ENCODE data around the gene SIGLEC6.

DNA sequence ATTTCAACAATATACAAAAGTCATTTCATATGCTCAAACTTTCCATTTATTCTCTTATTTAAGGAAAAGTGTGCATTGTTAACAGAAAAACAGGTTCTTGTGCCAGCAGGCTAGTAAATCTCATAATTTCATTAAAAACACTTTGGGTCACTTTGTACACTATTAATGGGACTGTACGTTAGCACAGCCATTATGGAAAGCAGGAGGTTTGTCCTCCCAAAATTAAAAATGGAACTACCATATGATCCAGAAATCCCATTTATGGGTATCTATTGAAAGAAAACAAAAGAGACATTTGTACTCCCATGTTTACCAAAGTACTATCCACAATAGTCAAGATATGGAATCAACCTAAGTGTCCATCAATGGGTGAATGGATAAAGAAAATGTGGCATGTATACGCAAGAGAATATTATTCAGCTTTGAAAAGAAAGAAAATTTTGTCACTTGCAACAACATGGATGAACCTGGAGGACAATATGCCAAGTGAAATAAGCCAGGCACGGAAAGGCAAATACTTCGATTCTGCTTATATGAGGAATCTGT is 8.4 kb upstream of the SIGLEC6 start:
- TF ChIP-seq GTF2I (CRISPR knock-in tag; conservative IDR thresholded peaks at IDR 0.05) (no peak), FOXJ3 (CRISPR knock-in tag; IDR thresholded peaks at IDR 0.05; ENCODE audit: borderline replicate concordance) (no peak), ZNF121 (CRISPR knock-in tag; IDR thresholded peaks at IDR 0.05) (no peak)
- TF ChIP-seq, protein P1, sequence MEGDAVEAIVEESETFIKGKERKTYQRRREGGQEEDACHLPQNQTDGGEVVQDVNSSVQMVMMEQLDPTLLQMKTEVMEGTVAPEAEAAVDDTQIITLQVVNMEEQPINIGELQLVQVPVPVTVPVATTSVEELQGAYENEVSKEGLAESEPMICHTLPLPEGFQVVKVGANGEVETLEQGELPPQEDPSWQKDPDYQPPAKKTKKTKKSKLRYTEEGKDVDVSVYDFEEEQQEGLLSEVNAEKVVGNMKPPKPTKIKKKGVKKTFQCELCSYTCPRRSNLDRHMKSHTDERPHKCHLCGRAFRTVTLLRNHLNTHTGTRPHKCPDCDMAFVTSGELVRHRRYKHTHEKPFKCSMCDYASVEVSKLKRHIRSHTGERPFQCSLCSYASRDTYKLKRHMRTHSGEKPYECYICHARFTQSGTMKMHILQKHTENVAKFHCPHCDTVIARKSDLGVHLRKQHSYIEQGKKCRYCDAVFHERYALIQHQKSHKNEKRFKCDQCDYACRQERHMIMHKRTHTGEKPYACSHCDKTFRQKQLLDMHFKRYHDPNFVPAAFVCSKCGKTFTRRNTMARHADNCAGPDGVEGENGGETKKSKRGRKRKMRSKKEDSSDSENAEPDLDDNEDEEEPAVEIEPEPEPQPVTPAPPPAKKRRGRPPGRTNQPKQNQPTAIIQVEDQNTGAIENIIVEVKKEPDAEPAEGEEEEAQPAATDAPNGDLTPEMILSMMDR (IDR thresholded peaks at IDR 0.05): no peak
- TF ChIP-seq, protein P2, sequence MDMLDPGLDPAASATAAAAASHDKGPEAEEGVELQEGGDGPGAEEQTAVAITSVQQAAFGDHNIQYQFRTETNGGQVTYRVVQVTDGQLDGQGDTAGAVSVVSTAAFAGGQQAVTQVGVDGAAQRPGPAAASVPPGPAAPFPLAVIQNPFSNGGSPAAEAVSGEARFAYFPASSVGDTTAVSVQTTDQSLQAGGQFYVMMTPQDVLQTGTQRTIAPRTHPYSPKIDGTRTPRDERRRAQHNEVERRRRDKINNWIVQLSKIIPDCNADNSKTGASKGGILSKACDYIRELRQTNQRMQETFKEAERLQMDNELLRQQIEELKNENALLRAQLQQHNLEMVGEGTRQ (CRISPR knock-in tag; IDR thresholded peaks at IDR 0.05): no peak

All from WTC11 (cell line).